PC-3 (cell line): ENCODE data around the gene APMAP.

Experiments used
- EZH2 ChIP-seq: fragments of 300-600 bp; sonication (generic); IDR thresholded peaks from one replicate; pipeline ENCODE4 v1.6.1; 2017; ENCODE audit warnings: antibody characterized with exemption, mild to moderate bottlenecking, low read length; ENCODE audit not compliant: unreplicated experiment
- EZH2phosphoT487 ChIP-seq: fragments of 300-600 bp; sonication (generic); IDR thresholded peaks from 2 replicates; pipeline ENCODE4 v1.6.1; 2018; ENCODE audit warnings: mild to moderate bottlenecking, antibody characterized with exemption, low read length, borderline replicate concordance
- TF ChIP-seq, protein P1 (sequence below): fragments of 300-600 bp; sonication (generic); conservative IDR thresholded peaks from 2 replicates; pipeline ENCODE4 v1.5.1; 2017; ENCODE audit warnings: antibody characterized with exemption, low read depth, mild to moderate bottlenecking, low read length

DNA sequence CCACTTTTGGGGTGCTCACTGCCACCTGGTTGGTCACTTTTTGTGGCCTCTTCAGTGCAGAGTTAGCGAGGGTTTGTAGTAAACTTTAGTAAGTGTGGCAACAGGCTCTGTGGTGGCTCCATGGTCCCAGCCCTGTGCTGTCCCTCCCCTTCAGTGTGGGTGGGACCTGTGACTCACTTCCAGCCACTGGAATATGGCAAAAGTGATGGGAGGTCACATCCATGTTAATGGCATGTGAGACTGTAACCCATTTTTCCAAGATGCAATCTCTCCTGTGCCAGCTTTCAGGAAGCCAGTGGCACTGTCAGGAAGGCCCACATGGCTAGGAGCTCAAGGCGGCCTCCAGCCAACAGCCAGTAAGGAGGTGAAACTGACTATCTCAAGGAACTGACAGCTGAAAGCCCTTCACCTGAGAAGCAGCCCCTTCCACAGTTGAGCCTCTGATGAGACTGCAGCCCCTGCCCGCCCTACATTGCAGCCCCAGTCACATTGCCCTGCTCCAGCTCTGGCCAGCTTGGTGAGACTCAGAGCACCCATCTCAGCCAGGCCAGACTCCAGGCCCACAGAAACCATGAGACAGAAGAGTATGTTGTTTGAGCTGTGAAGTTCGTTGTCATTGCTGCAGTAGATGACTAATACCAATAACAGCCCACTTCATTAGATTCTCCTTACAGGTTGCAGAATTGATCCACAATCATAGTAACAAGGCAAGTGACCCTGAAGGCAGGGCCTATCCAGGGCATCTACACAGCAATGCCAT lies 56.6 kb downstream of the APMAP start:
- TF ChIP-seq, protein P1, sequence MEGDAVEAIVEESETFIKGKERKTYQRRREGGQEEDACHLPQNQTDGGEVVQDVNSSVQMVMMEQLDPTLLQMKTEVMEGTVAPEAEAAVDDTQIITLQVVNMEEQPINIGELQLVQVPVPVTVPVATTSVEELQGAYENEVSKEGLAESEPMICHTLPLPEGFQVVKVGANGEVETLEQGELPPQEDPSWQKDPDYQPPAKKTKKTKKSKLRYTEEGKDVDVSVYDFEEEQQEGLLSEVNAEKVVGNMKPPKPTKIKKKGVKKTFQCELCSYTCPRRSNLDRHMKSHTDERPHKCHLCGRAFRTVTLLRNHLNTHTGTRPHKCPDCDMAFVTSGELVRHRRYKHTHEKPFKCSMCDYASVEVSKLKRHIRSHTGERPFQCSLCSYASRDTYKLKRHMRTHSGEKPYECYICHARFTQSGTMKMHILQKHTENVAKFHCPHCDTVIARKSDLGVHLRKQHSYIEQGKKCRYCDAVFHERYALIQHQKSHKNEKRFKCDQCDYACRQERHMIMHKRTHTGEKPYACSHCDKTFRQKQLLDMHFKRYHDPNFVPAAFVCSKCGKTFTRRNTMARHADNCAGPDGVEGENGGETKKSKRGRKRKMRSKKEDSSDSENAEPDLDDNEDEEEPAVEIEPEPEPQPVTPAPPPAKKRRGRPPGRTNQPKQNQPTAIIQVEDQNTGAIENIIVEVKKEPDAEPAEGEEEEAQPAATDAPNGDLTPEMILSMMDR, result no peak
- TF ChIP-seq EZH2 (no peak), EZH2phosphoT487 (no peak)
